GM19467 (cell line): Measurements from ENCODE around the gene CDH4.

Source experiments
- ATAC-seq: cut with Tn5 transposase; IDR thresholded peaks from one replicate; pipeline ENCODE4 v1.9.1; 2021; ENCODE audit warnings: mild to moderate bottlenecking, moderate library complexity; ENCODE audit not compliant: unreplicated experiment

CDH4 gene

DNA sequence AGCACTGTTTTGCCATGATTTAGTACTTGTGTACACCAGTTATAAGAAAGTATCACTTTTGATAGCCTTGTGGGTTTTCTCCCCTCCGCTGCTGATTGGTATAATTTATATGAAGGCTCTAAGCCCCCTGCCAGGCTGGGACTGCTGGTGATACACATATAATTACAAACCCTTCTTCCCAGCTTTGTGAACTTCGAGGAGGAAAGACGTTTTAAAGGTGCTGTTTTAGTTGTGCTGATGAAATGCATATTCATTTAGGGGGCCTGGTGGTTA lies 567.4 kb downstream of the CDH4 start:
- no peak for ATAC-seq

DNA sequence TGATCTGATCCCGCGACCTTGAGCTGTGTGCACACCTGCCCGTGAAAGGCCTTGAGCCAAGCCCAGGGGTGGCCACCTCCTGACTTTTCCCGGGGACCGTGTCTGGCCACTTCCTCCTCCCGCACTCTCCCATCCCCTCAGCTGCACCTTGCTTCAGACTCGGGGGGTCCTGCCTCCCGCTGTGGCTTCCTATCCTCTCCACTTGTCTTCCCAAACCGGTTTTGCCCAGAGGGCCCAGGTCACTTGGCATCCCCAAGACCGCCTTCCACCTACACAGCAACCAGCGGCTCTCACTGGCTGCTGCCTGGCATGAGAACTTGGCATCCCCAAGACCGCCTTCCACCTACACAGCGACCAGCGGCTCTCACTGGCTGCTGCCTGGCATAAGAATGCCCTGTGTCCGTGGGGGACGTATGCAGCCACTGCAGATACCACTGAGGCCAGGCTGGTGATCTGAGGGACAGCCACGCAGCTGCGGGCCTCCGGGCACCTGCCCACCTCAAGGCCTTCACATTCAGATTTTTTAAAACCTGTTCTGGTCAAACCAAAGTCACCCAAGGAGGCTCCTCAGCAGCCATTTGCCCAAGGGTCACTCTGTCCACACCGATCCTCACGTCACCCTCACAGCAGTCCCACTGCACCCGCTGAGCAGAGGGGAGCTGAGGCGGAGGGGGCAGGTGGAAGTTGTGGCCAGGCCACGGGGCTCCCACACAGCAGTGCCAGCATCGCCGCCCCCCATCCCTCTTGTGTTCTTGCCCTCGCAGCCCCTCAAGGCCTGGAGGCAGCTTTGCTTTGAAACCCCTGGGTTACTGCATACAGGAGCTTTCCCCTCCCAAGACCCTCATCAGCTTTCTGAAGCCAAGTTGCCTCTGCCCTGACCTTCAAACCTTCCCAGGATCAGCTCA lies 568.1 kb downstream of the CDH4 start:
- no peak for ATAC-seq

DNA sequence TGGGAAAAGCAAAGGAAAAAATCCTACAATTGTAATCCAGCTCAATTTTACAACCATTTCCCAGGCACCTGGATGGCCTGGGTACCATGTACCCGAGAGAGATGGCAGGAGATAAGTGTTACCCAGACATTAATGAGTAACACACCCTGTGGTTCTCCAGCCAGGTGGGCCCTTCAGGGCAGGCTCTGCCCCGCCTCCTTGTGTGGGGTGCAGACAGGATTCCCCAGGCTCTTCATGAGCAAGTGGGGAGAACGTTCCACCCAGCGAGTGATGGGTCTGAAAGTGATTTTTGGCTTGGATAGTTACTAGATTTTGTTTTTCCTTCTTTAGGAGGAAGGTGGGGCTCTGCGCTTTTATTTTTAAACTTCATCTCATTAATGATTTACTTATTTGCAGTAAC lies 569.7 kb downstream of the CDH4 start:
- no peak for ATAC-seq

DNA sequence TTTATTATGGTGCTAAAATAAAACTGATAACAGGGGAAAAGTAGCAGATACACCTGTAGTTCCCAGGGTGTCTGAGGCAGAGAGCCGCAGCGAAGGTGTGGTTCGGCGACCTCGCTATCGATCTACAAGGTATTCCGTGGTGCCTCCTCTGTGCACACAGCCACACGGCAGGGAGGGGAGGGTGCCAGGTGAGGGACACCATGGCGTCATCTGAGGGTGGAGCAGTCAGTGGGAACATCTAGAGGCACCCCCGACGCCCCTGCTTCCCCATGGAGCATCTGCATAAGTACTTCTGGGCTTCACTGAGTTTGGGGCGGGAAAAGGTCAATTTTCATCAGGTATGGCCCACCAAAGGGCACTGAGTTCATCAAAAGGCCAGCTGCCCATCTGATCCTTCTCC lies 570.3 kb downstream of the CDH4 start:
- ATAC-seq: no peak

DNA sequence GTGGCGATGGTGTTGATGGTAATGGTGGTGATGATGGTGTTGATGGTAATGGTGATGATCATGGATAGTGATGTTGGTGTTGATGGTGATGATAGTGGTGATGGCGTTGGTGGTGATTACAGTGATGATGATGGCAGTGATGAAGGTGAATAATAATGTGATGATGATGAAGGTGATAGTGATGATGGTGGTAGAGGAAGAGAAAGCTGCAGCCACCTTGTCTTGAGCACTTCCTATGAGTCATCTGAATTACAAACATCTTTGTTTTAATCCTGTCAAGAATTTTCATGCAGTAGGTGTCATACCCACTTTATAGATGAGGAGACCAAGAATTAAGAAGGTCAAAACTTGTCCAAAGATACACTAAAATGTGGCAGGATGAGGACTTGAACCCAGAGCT lies 571.2 kb downstream of the CDH4 start:
- no peak for ATAC-seq

DNA sequence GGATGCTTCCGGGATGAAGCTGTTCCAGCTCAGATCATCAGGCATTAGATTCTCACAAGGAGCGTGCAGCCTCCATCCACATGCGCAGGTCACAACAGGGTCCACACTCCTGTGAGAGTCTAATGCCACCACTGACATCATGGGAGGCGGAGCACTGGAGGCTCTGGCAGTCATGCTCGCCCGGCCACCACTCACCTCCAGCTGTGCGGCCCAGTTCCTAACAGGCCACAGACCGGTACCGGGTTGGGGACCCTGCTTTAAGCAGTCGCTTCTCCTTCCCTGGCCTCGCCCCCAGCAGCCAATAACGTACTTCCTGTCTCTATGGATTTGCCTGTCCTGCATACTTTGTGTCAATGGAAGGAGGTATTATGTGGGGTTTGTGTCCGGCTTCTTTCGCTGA lies 576.8 kb downstream of the CDH4 start:
- no peak for ATAC-seq

DNA sequence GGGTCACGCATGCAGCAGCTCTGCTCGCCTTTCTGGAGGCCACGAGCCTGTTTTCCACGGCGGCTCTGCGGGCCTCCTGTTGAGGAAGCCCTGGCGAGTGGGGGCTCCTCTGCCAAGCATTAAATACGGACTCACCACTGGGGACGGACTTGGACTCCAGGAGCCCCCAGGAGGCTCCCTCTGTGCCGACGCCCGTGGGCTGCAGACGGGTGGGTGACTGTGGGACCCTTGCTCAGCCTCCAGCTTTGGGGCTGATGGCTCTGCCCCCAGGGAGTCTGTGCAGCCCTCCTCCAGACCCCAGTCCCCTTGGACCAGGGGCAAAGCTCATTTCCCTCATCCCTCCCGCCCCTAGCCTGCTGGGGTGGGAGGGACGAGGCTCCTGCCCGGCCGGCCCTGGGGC lies 577.5 kb downstream of the CDH4 start:
- no peak for ATAC-seq

DNA sequence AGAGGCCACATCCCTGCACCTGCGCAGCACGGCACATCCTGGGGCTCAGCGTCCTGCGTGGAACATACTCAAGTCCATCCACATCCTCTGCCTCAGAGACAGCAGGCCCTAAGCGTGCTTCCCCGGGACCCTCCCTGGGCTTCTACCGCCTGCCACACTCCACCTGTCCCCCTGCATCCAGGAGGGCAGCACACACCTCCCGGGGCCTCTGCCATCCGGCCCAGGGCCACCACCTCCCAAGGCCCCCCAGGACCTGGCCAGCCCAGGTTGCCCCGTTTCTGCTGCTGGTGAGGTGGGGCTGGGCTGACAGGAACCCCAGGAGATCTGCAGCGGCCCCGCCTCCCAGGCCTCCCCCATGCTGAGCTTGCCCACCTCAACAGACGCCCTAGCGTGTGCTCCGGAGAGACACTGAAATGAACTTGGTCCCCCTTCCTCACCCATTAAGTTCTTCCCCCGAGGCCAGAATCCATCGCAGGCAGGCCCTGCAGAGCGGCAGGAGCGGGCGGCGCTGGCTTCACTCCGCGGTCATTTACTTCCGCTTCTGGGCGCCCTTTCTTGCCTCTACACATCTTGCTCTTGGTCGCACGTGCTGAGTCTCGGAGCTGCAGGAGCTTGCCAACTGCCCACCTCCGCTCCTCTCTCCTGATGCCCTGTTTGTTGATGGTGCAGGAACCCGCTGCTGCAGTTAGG lies 578.3 kb downstream of the CDH4 start:
- no peak for ATAC-seq

DNA sequence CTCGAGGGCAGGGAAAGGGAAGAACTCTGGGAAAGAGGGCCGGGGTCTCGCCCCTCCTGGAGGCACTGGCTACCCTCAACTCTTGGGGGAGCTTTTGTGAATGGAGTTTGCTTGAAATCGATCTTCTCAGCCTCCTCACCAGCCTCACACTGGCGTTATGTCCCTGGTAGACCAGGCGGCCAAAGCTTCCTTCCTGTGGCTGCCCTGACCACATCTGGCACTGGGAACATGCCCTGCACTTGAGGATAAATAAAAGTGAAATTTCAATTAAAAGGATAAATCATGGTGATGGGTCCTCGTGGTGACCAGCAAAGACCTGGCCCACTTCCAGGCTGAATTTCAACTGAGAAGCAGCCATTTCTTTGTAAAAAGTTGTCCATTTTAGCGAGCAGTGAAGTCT lies 578.9 kb downstream of the CDH4 start:
- ATAC-seq: no peak

DNA sequence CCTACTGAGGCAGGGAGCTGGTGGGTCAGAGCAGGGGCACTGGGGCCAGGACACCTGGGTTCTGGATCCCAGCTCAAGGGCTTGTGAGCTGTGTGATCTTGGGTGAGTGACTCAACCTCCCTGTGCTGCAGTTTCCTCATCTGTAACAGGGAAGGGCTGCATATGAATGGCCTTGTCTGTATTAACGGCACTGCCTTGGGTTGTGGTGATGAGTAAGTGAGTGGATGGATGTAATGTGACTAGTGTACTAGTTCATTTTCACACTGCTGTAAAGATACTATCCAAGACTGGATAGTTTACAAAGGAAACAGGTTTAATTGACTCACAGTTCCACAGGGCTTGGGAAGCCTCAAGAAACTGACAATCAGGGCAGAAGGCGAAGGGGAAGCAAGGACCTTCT lies 580.1 kb downstream of the CDH4 start:
- ATAC-seq: no peak

DNA sequence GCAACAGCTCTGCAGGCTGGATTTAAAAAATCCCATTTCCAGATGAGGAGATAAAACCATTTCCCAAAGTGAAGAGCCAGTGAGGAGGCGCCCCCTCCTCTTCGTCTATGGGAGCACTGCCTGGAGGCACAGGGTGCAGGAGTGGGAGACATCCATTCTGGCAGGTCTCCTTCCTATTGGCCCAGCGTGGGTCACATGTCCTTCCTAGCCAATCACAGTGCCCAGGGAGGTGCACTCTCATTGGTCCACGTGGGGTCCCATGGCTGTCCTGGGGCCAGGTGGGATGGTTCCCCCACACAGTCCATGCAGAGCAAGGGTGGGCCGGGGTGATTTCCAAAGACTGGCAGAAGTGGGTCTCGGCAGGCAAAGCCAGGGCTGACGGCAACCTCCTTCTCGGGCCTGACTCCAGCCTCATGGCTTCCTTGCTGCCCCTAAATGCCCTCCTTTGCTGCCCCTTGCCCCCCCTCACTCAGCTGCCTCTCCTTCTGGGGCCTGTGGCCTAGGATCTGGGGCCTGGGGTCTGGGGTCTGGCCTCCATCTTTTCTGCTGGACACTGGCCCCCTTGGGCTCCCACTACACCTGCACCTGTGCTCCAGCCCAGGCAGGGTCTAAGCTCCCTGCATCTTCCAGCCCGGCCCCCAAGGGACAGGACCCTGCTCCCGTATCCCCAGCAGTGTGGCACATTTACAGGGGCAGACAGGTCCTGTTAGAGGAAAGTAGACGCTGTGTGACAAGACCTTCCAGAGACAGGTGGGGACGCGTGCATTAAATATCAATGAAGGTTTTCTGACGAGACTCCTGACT lies 581.9 kb downstream of the CDH4 start:
- no peak for ATAC-seq

DNA sequence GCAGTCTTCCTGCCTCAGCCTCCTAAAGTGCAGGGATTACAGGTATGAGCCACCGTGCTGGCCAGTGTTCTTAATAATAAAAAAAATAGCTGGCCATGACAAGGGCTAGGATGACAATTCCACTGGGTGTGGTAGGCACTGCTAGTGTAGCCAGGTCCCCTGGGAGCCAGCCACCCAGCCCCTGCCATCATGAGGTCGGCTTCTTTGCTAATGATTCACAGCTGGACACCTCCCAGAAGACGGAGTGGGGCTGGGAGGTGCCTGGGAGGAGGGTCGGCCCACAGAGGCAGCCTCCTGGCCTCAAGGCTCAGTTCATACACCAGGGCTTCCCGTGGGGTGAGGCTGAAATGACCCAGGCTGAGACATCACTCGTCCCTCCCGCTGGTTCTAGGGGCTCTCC lies 583.2 kb downstream of the CDH4 start:
- ATAC-seq: no peak

DNA sequence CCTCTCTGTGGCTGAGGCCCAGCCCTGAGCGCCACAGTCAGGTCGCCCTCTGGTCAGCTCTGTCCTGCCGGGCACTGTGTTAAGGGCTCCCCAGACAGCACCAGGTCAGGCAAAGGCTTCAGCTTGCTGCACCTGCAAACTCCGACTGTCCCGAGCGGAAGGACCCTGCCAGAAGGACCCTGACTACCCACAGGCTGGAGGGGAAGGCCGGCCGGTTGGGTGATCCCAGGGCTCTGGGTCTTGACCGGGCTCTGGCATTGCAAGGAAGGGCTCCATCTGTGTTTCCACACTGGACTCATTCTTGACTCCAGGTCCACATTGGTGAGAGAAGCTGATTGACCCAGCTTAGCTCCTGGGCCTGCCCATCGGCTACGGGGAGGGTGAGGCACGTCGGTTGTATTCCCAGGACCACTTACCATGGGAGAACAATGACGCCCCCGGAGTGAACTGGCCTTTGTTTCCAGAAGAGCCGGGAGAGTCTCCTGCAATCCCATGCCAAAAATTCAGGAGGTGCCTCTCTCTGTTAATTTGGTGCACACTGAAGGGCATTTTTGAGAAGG lies 583.8 kb downstream of the CDH4 start:
- ATAC-seq: no peak

DNA sequence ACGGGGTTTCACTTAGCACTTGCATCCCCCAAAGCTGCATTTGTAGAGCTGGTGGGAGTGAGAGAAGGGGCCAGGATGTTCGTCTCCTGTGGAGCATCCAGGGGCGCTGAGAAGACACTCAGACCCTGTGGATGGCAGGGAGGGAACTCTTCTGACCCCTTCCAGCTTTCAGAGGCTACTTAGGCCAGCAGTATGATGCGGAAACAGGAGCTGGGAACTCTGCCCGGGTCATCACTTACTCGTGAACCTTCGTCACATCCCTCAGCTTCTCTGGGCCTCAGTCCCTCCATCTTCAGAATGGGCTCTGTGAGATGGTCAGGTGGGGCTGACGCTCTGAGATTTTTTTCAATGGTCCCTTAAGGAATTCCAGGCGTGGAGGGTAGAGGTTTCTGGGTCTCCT lies 585.1 kb downstream of the CDH4 start:
- ATAC-seq: no peak

DNA sequence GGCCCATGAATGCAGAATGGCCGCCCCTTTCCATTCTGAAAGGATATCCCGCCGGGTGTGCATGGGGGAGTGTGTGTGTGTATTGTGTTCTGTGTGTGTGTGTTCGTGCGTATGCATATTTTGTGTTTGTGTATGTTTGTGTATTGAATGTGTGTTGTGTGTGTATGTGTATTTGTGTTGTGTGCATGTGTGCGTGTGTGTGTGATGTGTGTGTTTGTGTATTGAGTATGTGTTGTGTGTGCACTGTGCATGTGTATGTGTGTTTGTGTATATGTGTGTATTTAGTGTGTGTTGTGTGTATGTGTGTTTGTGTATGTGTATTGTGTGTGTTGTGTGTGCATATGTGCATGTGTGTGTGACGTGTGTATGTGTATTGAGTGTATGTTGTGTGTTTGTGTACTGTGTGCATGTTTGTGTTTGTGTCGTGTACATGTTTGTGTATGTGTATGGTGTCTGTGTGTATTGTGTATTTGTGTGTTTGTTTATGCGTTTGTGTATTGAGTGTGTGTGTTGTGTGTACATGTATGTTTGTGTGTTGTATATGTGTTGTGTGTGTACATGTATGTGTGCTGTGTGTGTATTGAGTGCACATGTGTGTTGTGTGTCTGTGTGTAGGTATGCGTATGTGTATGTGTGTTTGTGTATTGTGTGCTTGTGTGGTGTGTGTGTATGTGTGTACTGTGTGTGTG lies 587.3 kb downstream of the CDH4 start:
- no peak for ATAC-seq

DNA sequence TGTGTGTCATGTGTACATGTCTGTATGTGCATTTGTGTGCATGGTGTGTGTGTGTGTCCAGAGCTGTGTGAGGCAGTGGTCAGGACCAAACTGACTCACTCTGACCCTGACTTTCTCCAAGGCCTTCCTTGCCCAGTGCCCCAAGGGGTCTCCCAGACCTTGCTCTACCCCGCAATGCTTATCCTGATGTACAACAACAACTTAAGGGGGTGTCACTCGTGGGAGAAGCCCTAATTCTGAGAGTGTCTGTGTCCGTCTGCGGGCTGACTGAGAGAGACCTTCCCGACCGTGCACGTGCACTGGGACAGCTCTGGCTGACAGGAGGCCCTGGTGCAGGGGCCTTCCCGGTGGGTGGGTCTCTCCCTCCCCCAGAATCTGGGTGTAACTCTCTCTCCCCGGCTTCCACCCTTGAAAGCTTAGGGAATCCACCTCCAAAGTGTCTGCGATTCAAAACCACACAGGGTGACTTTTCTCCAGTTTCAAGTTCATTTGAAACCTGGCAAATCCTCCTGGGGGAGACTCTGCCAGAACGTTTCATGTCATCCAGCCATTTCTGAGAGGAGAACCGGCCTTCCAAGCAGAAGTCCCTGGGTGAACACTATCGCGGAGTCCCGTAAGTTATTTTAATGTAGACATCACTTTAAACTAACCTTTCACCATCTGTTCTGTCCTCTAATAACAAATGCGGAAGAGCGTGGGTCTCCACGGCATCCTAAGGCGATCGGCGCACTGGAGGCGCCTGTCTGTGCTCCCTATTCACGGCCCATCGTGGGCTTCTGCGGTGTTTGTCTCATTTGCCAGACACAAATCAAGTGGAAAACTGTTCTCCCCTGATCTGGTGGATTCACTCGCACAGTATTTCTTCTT lies 588.1 kb downstream of the CDH4 start:
- ATAC-seq: no peak

DNA sequence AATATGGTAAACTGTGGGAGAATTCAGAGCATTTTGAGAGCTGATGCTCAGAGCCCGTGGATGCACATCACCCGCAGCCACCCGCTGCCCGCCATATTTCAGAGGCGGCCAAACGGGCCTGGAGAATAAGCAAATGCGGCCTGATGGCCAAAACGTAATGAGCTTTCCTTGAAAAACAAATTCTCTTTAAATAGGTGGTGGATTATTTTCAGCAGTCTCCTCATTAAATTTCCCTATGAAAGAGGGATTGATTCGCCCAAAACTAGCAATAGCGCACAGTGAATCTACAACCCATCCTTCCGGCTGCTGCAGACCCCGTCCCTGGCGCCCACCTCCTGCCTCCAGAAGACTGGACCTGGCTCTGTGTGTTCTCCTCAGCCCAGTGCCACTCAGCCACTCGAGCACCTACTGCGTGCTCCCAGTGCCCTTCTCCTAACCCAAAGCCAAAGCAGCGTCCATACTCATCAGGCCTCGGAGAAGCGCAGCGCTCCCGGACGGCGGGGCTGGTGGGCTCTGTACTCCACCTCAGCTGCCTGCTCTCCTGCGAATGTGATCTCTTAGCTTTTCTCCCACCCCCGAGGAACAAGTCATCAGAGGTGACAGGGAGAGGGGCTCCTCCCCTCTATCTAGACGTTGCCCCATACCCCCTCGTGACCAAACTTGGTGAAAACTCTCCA lies 588.9 kb downstream of the CDH4 start:
- no peak for ATAC-seq

DNA sequence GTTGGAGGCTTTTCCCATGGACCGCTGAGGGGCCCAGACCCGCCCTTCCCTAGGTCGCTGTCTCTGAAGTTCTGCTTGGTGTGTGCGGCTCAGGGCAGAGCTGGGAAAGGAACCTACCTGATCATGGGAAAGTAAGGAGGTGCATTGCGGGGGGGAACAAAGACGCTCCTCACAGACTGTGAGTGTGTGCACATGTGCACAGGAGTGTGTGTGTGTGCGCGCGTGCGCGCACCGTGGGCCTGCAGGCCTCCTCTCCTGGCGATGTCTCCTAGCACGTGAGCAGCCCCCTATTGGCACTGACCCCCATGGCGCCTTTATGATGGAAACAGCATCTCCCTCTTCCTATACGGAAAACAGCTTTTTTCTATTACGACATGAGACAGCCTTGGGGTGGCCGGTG lies 589.5 kb downstream of the CDH4 start:
- ATAC-seq: no peak

DNA sequence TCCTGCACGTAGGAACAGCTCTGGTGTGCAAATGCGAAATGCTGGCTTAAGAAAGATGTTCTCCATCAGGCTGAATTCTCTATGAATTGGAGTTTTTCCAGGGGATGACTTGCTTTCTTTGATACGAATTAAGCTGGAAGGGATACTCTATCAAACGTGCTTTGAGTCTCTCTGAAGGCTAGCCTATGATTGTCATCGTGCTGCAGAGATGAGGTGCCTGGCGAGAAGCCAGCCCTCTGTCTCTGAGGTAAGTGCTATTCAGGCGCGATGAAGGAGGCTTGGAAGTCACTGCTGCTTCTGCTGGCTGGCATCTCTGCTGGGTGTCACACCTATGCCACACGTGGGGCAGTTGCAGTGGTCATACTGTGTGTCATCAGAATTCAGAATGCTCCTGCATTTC lies 589.9 kb downstream of the CDH4 start:
- no peak for ATAC-seq

DNA sequence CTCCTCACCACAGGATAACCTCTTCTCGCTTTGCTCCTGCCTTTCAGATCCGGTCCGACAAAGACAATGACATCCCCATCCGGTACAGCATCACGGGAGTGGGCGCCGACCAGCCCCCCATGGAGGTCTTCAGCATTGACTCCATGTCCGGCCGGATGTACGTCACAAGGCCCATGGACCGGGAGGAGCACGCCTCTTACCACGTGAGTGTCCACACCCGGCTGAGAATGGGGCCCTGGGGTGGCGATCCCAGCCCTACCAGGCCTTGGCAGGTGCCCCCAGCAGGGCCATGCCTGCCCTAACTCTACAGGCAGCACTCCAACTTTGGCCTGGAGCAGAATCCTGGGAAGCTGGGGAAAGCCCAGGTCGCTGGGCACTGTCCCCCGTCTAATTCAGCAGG lies 592.6 kb downstream of the CDH4 start:
- no peak for ATAC-seq
